HepG2 (cell line): Measurements from ENCODE around the gene MCM10. TPM values are rescaled to one million over a fixed set of nuclear protein-coding genes. Genes with fewer than 3 reads are reported as not detected.

Experiments used
- CEBPB ChIP-seq: IDR thresholded peaks from 2 replicates; pipeline ENCODE4 v1.6.1; 2011; ENCODE audit warnings: low read depth, low read length, improper control_type of control experiment, borderline replicate concordance
- CENPBD1 ChIP-seq: sonication (generic); formaldehyde crosslinking; IDR thresholded peaks from 2 replicates; pipeline ENCODE4 v1.8.0; 2022; ENCODE audit warnings: missing genetic modification reagents, low read depth, mild to moderate bottlenecking, borderline replicate concordance
- CENPT ChIP-seq: sonication (generic); formaldehyde crosslinking; IDR thresholded peaks from 2 replicates; pipeline ENCODE4 v1.8.0; 2022; ENCODE audit warnings: low read depth, mild to moderate bottlenecking, moderate library complexity, missing genetic modification reagents
- FOXK1 ChIP-seq: sonication (generic); formaldehyde crosslinking; IDR thresholded peaks from 2 replicates; pipeline ENCODE4 v1.4.0; 2020; ENCODE audit warnings: low read depth, missing genetic modification reagents, borderline replicate concordance
- KDM4B ChIP-seq: sonication (generic); formaldehyde crosslinking; IDR thresholded peaks from 2 replicates; pipeline ENCODE4 v1.4.0; 2020; ENCODE audit warnings: missing genetic modification reagents
- MYNN ChIP-seq: sonication (generic); formaldehyde crosslinking; IDR thresholded peaks from 2 replicates; pipeline ENCODE4 v1.4.0; 2020; ENCODE audit warnings: mild to moderate bottlenecking, low read depth, missing genetic modification reagents
- POLR2G ChIP-seq: fragments of 200-400 bp; formaldehyde crosslinking; IDR thresholded peaks from 2 replicates; pipeline ENCODE4 v1.6.1; 2018; ENCODE audit warnings: mild to moderate bottlenecking, low read depth, low read length, moderate library complexity
- PRPF4 ChIP-seq: fragments of 200-400 bp; formaldehyde crosslinking; IDR thresholded peaks from 2 replicates; pipeline ENCODE4 v1.6.1; 2016; ENCODE audit warnings: low read length, low read depth; ENCODE audit not compliant: poor library complexity, severe bottlenecking
- REPIN1 ChIP-seq: sonication (generic); formaldehyde crosslinking; IDR thresholded peaks from 2 replicates; pipeline ENCODE4 v1.8.0; 2022; ENCODE audit warnings: missing genetic modification reagents, low read depth, mild to moderate bottlenecking, borderline replicate concordance
- RNF2 ChIP-seq: fragments of 450-650 bp; conservative IDR thresholded peaks from 2 replicates; pipeline ENCODE4 v1.6.1; 2016; ENCODE audit warnings: low read depth
- SNAPC2 ChIP-seq: sonication (generic); formaldehyde crosslinking; IDR thresholded peaks from 2 replicates; pipeline ENCODE4 v1.8.1; 2022; ENCODE audit warnings: mild to moderate bottlenecking, missing genetic modification reagents
- ZBTB3 ChIP-seq: sonication (generic); formaldehyde crosslinking; IDR thresholded peaks from 2 replicates; pipeline ENCODE4 v1.4.0; 2020; ENCODE audit warnings: low read depth, mild to moderate bottlenecking, moderate library complexity, missing genetic modification reagents, borderline replicate concordance
- ZNF124 ChIP-seq: sonication (generic); formaldehyde crosslinking; IDR thresholded peaks from 2 replicates; pipeline ENCODE4 v1.4.0; 2020; ENCODE audit warnings: missing genetic modification reagents
- ZNF335 ChIP-seq: sonication (generic); formaldehyde crosslinking; IDR thresholded peaks from 2 replicates; pipeline ENCODE4 v1.4.0; 2020; ENCODE audit warnings: missing genetic modification reagents
- ZNF496 ChIP-seq: sonication (generic); formaldehyde crosslinking; IDR thresholded peaks from 2 replicates; pipeline ENCODE4 v1.8.1; 2023; ENCODE audit warnings: mild to moderate bottlenecking, moderate library complexity, missing genetic modification reagents; ENCODE audit not compliant: insufficient replicate concordance
- ZNF557 ChIP-seq: sonication (generic); formaldehyde crosslinking; IDR thresholded peaks from 2 replicates; pipeline ENCODE4 v1.4.0; 2020; ENCODE audit warnings: missing genetic modification reagents
- ZNF777 ChIP-seq: sonication (generic); formaldehyde crosslinking; IDR thresholded peaks from 2 replicates; pipeline ENCODE4 v1.4.0; 2020; ENCODE audit warnings: missing genetic modification reagents
- ZNF839 ChIP-seq: sonication (generic); formaldehyde crosslinking; IDR thresholded peaks from 2 replicates; pipeline ENCODE4 v1.4.0; 2020; ENCODE audit warnings: missing genetic modification reagents, mild to moderate bottlenecking, borderline replicate concordance
- ZSCAN20 ChIP-seq: sonication (generic); formaldehyde crosslinking; IDR thresholded peaks from 2 replicates; pipeline ENCODE4 v1.4.0; 2020; ENCODE audit warnings: missing genetic modification reagents, mild to moderate bottlenecking, borderline replicate concordance
- polyA plus RNA-seq, 8 experiments: library from polyadenylated mRNA; depleted of rRNA in 3 of 8; stranded (reverse) in 7 of 8; unstranded in 1 of 8; fragments of >200 nt; fragmentation: Illumina TruSeq in 4 of 8; extraction: Trizol in 4 of 8; gene quantifications; 2 replicates each; pipeline versions ENCODE4 v1.2.1 to v1.2.3, GENCODE V29; 2011 to 2016; ENCODE audit warnings: low read depth in 4 of 8, missing spikeins in 1 of 8, mixed read lengths in 1 of 8; ENCODE audit not compliant: insufficient read depth in 1 of 8
- total RNA-seq, 5 experiments: library from RNA; depleted of rRNA; stranded (reverse); fragments of >200 nt; fragmentation: Illumina TruSeq; extraction: Trizol; gene quantifications; 2 replicates each; pipeline ENCODE4 v1.2.3, GENCODE V29; 2016; ENCODE audit warnings: low read depth in 1 of 5
- TF ChIP-seq, protein P1 (sequence below): sonication (generic); formaldehyde crosslinking; IDR thresholded peaks from 2 replicates; pipeline ENCODE4 v1.4.0; 2020; ENCODE audit warnings: low read depth, mild to moderate bottlenecking, missing genetic modification reagents
- TF ChIP-seq, protein P2 (sequence below): sonication (generic); formaldehyde crosslinking; IDR thresholded peaks from 2 replicates; pipeline ENCODE4 v1.5.0; 2020; ENCODE audit warnings: mild to moderate bottlenecking, missing genetic modification reagents
- TF ChIP-seq, protein P3 (sequence below): sonication (generic); formaldehyde crosslinking; IDR thresholded peaks from 2 replicates; pipeline ENCODE4 v1.4.0; 2020; ENCODE audit warnings: missing genetic modification reagents

Gene MCM10
- total and polyA plus RNA-seq, 2 of the 13 experiments (the other 11 are each of a cell fraction or from before 2014, with no cell fraction given) = 2.8 to 31.3 TPM

DNA sequence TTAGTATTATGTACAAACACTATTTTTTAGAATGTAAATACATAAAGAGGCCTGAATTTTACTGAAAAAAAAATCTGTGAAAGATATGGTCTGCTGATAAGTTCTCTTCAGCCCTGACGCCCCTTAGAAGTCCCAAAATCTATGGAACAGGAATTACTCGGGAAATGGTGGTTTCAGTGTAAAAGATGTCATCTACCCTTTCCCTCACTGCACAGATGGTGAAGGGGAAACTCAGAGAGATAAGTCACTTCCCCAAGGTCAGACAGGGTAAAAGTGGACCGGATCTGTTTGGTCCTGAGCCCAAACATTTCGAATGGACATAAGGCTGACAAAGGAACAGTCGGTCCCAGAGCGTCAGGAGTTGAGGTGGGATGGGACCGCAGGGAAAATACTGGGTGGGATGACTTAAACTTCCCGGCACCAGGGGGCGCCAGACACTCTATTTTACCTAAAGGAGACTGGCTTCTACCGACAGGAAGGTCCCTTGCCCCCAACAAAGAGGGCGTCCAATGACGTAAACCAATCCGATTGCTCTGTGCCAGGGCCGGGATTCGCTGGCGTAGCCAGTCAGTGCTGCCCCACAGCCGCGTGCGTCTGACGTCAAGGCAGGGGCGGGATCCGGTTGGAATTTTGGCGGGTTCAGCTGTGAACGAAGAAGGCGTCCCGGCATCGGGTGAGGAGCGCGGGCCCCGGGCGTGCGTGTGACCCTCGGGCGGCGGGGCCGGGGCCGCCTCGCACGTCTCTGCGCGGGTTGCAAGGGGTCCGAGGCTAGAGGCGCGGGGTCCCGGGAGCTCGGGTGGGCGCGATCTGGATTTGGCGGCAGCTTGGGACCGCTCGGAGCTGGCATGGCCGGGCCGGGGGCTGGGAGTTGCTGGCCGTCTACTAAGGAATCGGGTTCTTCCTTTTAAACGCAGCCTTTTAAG lies at the start of gene MCM10 (continued):
- TF ChIP-seq, protein P1, sequence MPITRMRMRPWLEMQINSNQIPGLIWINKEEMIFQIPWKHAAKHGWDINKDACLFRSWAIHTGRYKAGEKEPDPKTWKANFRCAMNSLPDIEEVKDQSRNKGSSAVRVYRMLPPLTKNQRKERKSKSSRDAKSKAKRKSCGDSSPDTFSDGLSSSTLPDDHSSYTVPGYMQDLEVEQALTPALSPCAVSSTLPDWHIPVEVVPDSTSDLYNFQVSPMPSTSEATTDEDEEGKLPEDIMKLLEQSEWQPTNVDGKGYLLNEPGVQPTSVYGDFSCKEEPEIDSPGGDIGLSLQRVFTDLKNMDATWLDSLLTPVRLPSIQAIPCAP (CRISPR knock-in tag) = no peak
- TF ChIP-seq CENPT (CRISPR knock-in tag) = no peak
- TF ChIP-seq REPIN1 (CRISPR knock-in tag) = peak; percentile 76; the same call in 1 of the 2 replicates
- 0 out of 2 replicates have a peak, but pooled peaks have one; percentile 54 for TF ChIP-seq ZNF557 (CRISPR knock-in tag)
- no peak for TF ChIP-seq CEBPB
- TF ChIP-seq, protein P2, sequence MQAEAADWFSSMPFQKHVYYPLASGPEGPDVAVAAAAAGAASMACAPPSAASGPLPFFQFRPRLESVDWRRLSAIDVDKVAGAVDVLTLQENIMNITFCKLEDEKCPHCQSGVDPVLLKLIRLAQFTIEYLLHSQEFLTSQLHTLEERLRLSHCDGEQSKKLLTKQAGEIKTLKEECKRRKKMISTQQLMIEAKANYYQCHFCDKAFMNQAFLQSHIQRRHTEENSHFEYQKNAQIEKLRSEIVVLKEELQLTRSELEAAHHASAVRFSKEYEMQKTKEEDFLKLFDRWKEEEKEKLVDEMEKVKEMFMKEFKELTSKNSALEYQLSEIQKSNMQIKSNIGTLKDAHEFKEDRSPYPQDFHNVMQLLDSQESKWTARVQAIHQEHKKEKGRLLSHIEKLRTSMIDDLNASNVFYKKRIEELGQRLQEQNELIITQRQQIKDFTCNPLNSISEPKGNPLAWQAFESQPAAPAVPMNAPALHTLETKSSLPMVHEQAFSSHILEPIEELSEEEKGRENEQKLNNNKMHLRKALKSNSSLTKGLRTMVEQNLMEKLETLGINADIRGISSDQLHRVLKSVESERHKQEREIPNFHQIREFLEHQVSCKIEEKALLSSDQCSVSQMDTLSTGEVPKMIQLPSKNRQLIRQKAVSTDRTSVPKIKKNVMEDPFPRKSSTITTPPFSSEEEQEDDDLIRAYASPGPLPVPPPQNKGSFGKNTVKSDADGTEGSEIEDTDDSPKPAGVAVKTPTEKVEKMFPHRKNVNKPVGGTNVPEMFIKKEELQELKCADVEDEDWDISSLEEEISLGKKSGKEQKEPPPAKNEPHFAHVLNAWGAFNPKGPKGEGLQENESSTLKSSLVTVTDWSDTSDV (CRISPR knock-in tag) = no peak
- TF ChIP-seq ZBTB3 = no peak
- TF ChIP-seq SNAPC2 = 0 out of 2 replicates have a peak, but pooled peaks have one; percentile 66
- TF ChIP-seq, protein P3, sequence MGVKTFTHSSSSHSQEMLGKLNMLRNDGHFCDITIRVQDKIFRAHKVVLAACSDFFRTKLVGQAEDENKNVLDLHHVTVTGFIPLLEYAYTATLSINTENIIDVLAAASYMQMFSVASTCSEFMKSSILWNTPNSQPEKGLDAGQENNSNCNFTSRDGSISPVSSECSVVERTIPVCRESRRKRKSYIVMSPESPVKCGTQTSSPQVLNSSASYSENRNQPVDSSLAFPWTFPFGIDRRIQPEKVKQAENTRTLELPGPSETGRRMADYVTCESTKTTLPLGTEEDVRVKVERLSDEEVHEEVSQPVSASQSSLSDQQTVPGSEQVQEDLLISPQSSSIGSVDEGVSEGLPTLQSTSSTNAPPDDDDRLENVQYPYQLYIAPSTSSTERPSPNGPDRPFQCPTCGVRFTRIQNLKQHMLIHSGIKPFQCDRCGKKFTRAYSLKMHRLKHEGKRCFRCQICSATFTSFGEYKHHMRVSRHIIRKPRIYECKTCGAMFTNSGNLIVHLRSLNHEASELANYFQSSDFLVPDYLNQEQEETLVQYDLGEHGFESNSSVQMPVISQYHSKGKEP (CRISPR knock-in tag) = no peak
- TF ChIP-seq CENPBD1 = no peak
- TF ChIP-seq ZNF496 = no peak
- TF ChIP-seq RNF2 = 0 out of 2 replicates have a peak, but pooled peaks have one; percentile 58
- peak; percentile 54; the same call in 1 of the 2 replicates for TF ChIP-seq KDM4B
- TF ChIP-seq ZNF335 = peak; percentile 64; the same call in 1 of the 2 replicates
- TF ChIP-seq POLR2G = peak; percentile 51; the same call in 1 of the 2 replicates
- peak; percentile 43; the same call in 1 of the 2 replicates for TF ChIP-seq ZSCAN20 (CRISPR knock-in tag)
- TF ChIP-seq MYNN = no peak
- peak; percentile 69 for TF ChIP-seq ZNF777 (CRISPR knock-in tag)
- no peak for TF ChIP-seq PRPF4
- TF ChIP-seq ZNF124 = peak; percentile 84; the same call in 1 of the 2 replicates
- no peak for TF ChIP-seq ZNF839 (CRISPR knock-in tag)
- peak; percentile 41; the same call in 1 of the 2 replicates for TF ChIP-seq FOXK1
